ENCODE data around the gene ATP2A2. TPM values are rescaled to one million over a fixed set of nuclear protein-coding genes. Genes with fewer than 3 reads are reported as not detected.

ATP2A2 gene
- total and polyA plus RNA-seq, 4 donors = 20.9 to 198 (median 67.6) TPM

DNA sequence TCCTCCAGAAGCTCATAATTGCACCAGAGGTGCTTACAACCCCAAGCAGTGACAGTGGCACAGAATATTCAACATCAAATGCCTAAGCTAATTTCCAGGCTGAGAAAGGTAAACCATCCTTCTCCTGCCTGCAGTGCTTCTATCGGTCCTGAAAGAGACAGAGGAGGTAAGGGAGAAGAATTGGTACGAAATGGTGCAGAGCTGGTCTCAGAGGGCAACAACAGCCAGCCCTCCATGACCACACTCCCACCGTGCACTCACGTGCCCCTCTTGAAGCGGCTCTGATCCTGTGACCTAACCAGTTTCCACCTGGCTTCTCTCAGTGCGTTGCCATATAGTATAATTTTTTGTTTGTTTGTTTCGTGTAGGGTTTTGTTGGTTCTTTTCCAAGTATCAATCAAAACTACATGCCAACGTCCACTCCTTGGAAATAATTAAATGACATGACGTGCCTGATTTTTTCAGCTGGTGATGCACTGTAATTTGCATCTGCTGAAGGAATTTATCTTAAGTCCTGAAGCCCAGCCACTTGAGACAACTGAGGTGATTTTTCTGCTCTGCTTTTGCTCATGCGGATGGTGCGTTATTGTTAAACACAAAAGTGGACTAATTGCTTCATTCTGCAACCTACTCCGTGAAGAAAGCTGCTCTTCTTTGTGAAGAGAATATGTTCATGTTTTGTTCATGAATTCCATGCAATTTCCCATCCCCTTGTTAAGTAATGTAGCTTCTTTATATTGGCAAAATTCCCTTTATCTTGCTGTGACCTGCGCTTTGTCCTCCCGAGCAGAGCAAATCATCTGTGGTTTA lies 1.3 kb upstream of the ATP2A2 start:
- H3K9ac ChIP-seq (ENCODE audit: low read depth in 1 of 2, low read length in 2 of 2) = peak overlapping the region in 1 of 2 donors; percentile 68
- peaks cover 0 to 3% (median 0%) of the 10 kb centered on the region in 4 donors for H3K36me3 ChIP-seq (ENCODE audit: control insufficient read depth in 4 of 4, insufficient read depth in 3 of 4, low read depth in 1 of 4, low read length in 3 of 4)
- peak overlapping the region; percentile 73 to 99 (median 80) for H3K4me3 ChIP-seq (ENCODE audit: low read depth in 1 of 3, low read length in 3 of 3)
- peak overlapping the region; percentile 87 to 95 for H3K27ac ChIP-seq (ENCODE audit: low read depth in 1 of 2, low read length in 2 of 2)
- DNase-seq (ENCODE audit: low spot score) = no peak
- 65% methylated on average over 14 of the region's 14 CpGs for WGBS
- H3K27me3 ChIP-seq (ENCODE audit: control insufficient read depth in 4 of 4, insufficient read depth in 4 of 4, low read length in 3 of 4) = no peaks in the 10 kb centered on the region
- no peaks in the 10 kb centered on the region for H3K9me3 ChIP-seq (ENCODE audit: control insufficient read depth in 4 of 4, low read length in 3 of 4)
- H3K4me1 ChIP-seq (ENCODE audit: control insufficient read depth in 4 of 4, insufficient read depth in 4 of 4, low read length in 3 of 4) = peaks cover 0 to 37% (median 24%) of the 10 kb centered on the region in 4 donors
- TF ChIP-seq FOXA2 (IDR thresholded peaks at IDR 0.05) = peak; percentile 10
- TF ChIP-seq RXRA (IDR thresholded peaks at IDR 0.05) = peak in 1 of 2 donors; percentile 9
- TF ChIP-seq TAF1 (conservative IDR thresholded peaks at IDR 0.05) = no peak
- no peak for TF ChIP-seq JUND (IDR thresholded peaks at IDR 0.05)

DNA sequence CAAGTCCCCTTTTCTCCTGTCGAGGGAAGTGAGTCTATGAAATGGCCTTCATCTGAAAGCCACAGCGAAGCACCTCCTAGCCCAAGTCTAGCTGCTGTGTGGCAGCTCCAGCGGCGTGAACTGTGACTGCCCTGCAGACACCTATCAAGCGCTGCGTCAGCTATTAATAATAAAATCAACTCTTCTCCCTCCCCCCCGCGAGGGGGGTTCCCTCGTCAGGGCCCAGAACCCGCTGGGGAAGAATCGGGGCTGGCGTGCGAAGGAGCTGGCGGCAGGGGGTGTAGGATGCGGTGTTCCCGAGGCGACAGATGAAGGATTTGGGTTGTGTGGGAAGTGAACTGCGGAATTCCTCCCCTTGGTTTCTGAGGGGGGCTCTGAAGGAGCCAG lies 662 bp upstream of the ATP2A2 start:
- under 1% methylated on average over 18 of the region's 18 CpGs for whole genome bisulfite sequencing
- Histone ChIP-seq H3K27ac (ENCODE audit: low read depth in 1 of 2, low read length in 2 of 2) (peak overlapping the region; percentile 87 to 95), H3K27me3 (ENCODE audit: control insufficient read depth in 4 of 4, insufficient read depth in 4 of 4, low read length in 3 of 4) (no peaks in the 10 kb centered on the region), H3K4me1 (ENCODE audit: control insufficient read depth in 4 of 4, insufficient read depth in 4 of 4, low read length in 3 of 4) (peaks cover 0 to 43% (median 29%) of the 10 kb centered on the region in 4 donors), H3K4me3 (ENCODE audit: low read depth in 1 of 3, low read length in 3 of 3) (peak overlapping the region; percentile 73 to 99 (median 80)), H3K9ac (ENCODE audit: low read depth in 1 of 2, low read length in 2 of 2) (peak overlapping the region; percentile 56 to 68), H3K36me3 (ENCODE audit: control insufficient read depth in 4 of 4, insufficient read depth in 3 of 4, low read depth in 1 of 4, low read length in 3 of 4) (peaks cover 0 to 8% (median 0%) of the 10 kb centered on the region in 4 donors), H3K9me3 (ENCODE audit: control insufficient read depth in 4 of 4, low read length in 3 of 4) (no peaks in the 10 kb centered on the region)
- TF ChIP-seq RXRA (IDR thresholded peaks at IDR 0.05) (peak in 1 of 2 donors; percentile 17), GABPA (IDR thresholded peaks at IDR 0.05 in 1 of 2, conservative IDR thresholded peaks at IDR 0.05 in 1 of 2) (no peak), YY1 (IDR thresholded peaks at IDR 0.05) (peak; percentile 16), EGR1 (IDR thresholded peaks at IDR 0.05; ENCODE audit: low read depth in 2 of 2) (no peak), HNF4G (IDR thresholded peaks at IDR 0.05) (no peak), SP1 (IDR thresholded peaks at IDR 0.05) (no peak), HNF4A (conservative IDR thresholded peaks at IDR 0.05) (no peak)
- TF ChIP-seq, protein P1, sequence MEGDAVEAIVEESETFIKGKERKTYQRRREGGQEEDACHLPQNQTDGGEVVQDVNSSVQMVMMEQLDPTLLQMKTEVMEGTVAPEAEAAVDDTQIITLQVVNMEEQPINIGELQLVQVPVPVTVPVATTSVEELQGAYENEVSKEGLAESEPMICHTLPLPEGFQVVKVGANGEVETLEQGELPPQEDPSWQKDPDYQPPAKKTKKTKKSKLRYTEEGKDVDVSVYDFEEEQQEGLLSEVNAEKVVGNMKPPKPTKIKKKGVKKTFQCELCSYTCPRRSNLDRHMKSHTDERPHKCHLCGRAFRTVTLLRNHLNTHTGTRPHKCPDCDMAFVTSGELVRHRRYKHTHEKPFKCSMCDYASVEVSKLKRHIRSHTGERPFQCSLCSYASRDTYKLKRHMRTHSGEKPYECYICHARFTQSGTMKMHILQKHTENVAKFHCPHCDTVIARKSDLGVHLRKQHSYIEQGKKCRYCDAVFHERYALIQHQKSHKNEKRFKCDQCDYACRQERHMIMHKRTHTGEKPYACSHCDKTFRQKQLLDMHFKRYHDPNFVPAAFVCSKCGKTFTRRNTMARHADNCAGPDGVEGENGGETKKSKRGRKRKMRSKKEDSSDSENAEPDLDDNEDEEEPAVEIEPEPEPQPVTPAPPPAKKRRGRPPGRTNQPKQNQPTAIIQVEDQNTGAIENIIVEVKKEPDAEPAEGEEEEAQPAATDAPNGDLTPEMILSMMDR (IDR thresholded peaks at IDR 0.05; ENCODE audit: low read depth, low read length, missing input control) = no peak
- TF ChIP-seq, protein P2, sequence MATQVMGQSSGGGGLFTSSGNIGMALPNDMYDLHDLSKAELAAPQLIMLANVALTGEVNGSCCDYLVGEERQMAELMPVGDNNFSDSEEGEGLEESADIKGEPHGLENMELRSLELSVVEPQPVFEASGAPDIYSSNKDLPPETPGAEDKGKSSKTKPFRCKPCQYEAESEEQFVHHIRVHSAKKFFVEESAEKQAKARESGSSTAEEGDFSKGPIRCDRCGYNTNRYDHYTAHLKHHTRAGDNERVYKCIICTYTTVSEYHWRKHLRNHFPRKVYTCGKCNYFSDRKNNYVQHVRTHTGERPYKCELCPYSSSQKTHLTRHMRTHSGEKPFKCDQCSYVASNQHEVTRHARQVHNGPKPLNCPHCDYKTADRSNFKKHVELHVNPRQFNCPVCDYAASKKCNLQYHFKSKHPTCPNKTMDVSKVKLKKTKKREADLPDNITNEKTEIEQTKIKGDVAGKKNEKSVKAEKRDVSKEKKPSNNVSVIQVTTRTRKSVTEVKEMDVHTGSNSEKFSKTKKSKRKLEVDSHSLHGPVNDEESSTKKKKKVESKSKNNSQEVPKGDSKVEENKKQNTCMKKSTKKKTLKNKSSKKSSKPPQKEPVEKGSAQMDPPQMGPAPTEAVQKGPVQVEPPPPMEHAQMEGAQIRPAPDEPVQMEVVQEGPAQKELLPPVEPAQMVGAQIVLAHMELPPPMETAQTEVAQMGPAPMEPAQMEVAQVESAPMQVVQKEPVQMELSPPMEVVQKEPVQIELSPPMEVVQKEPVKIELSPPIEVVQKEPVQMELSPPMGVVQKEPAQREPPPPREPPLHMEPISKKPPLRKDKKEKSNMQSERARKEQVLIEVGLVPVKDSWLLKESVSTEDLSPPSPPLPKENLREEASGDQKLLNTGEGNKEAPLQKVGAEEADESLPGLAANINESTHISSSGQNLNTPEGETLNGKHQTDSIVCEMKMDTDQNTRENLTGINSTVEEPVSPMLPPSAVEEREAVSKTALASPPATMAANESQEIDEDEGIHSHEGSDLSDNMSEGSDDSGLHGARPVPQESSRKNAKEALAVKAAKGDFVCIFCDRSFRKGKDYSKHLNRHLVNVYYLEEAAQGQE (IDR thresholded peaks at IDR 0.05) = no peak
- TF ChIP-seq, protein P3, sequence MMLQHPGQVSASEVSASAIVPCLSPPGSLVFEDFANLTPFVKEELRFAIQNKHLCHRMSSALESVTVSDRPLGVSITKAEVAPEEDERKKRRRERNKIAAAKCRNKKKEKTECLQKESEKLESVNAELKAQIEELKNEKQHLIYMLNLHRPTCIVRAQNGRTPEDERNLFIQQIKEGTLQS (IDR thresholded peaks at IDR 0.05) = no peak
- no peak for DNase-seq (ENCODE audit: low spot score)

Measured in liver (tissue), 9 donors.